HG03139 (cell line): ENCODE data around the gene GNPTAB.

Experiments used
- ATAC-seq: cut with Tn5 transposase; IDR thresholded peaks from one replicate; pipeline ENCODE4 v1.9.1; 2021; ENCODE audit not compliant: unreplicated experiment

GNPTAB gene

DNA sequence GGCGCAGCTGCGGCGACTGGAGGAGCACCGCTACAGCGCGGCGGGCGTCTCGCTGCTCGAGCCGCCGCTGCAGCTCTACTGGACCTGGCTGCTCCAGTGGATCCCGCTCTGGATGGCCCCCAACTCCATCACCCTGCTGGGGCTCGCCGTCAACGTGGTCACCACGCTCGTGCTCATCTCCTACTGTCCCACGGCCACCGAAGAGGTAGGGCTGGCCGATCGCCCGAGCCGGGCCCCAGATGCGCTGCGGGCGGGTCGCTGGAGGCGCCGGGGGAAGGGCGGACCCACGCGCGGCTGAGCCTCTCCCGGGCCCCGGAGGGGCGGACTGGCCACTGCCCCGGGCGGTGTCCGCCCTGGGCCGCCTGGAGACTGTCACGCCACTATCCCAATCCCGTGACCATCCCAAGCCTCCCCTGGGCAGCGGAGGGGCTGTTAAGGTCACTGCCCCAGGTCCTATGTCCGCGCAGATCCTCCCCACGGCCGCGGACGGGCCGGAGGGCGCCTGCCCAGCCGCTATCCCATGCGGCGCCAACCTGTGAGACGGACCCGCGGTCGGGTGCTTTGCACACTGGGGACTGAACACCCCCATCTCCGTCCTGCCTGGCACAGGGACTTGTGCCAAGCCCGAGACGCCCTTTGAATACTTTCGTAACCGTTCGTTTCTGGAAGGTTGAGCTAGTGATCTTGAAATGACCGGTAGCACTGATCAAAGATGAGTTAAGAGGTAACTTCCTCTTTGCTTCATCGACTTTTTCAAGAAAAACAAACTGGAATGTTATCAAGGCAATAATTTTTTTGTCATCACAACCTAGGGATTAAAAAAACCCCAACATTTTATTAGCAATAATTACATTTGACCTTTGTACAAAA lies 132.6 kb downstream of the GNPTAB start:
- ATAC-seq = peak; percentile 26

DNA sequence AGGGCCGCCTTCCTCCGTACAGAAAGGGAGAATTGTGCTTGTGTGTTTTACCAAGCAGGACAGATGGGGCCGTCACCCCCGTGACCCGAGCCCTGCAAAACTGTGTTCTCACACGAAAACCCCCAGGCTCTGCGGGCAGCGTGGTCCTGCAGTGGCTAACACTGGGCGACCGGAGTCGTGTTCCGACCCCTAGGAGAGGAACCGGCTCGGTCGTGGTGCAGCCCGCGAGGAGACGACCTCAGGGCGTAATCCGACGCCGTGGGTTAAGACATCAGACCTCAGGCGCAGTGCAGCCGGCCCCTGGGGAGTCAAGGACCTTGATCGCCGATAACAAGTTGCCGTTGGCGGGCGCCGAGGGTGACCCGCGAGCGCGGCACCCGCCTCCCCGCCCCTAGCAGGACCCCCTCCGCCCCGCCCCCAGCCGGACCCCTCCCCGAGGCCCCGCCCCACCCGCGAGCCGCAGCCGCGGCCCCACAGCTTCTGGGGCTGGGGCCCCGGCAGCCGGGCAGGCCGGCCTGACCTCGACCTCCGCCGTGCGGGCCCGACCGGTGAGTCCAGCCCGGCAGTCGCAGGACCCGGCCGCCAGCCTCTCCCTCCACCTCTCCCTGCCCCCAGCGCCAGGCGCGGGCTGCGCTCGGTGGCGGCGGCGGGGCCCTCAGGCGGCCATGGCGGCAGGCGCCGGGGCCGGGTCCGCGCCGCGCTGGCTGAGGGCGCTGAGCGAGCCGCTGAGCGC lies 133.4 kb downstream of the GNPTAB start, which contains the start of gene CHPT1:
TSS of gene CHPT1 (plus strand) at position 444 of the 733 bp plus-strand sequence. CDS start at position 666, 222 bp downstream.
- peak; percentile 54 for ATAC-seq

DNA sequence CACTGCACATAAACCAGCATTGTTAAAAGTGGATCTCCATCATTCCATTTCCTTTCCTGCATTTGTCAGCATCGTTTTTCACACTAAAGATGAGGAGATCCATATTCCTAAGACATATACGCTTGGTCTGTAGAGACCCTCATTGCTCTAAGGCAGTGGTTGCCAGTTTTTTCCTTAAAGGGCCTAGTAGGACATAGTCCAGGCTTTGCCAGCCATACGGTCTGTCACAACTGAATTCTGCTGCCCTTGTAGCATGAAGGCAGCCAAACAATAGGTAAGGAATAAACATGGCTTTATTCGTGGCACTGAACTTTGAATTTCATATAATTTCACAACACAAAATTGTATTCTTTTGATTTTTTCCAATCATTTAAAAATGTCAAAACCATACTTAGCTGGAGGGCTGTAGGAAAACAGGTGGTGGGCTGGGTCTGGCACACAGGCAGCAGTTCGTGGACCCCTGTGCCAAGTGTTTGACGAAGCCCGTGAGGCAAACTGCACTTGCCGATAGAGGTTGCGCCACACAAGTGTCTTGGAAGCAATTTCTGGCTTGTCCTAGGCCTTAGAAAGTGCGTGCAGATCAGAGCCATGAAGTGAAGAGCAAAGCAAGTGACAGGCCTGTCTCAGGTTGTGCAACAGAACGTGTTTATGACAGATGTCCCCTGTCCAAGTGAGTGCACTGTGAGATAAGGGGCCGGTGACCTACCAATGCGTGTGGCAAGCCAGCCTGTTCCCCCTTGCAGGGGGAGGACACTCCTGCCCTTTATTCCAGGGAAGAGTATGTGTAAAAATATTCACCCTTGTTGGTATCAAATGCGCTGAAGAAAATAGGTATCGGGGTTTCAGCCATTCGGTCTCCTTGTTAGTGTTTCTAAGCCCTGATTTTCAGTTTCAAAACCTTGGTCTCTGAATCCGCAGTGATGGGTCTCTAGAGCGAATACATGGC lies 134.2 kb downstream of the GNPTAB start:
- ATAC-seq = peak; percentile 29

DNA sequence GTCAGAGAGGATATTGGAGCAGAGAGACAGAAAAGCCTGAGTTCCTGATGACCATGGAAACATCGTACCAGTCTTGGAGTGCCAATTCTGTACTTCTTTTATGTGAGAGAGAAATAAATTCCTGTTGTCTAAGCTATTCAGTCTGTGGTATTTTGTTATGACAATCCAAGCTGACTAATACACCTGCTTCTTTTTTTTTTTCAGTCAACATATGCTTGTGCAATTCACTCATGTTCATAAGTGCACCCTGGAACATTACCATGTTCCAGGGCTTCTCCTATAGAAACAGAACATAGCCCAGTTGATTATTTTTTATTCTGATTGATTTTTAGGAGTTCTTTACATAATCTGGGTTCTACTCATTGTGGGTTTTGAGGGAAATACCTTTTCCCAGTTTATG lies 135.1 kb downstream of the GNPTAB start:
- ATAC-seq = no peak
